NCI-H128 (cell line): ENCODE measurements around the gene ZNF428.
"Not testable (repeated sequence)": the region's sequence is repeated elsewhere in the genome, so short reads cannot be mapped to it uniquely, and the experiment has no call there.

Experiments used
- DNase-seq: peaks from one replicate; lab custom pipeline; 2025; ENCODE audit not compliant: unreplicated experiment; lab: John Stamatoyannopoulos, UW

Gene ZNF428, protein sequence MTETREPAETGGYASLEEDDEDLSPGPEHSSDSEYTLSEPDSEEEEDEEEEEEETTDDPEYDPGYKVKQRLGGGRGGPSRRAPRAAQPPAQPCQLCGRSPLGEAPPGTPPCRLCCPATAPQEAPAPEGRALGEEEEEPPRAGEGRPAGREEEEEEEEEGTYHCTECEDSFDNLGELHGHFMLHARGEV

DNA sequence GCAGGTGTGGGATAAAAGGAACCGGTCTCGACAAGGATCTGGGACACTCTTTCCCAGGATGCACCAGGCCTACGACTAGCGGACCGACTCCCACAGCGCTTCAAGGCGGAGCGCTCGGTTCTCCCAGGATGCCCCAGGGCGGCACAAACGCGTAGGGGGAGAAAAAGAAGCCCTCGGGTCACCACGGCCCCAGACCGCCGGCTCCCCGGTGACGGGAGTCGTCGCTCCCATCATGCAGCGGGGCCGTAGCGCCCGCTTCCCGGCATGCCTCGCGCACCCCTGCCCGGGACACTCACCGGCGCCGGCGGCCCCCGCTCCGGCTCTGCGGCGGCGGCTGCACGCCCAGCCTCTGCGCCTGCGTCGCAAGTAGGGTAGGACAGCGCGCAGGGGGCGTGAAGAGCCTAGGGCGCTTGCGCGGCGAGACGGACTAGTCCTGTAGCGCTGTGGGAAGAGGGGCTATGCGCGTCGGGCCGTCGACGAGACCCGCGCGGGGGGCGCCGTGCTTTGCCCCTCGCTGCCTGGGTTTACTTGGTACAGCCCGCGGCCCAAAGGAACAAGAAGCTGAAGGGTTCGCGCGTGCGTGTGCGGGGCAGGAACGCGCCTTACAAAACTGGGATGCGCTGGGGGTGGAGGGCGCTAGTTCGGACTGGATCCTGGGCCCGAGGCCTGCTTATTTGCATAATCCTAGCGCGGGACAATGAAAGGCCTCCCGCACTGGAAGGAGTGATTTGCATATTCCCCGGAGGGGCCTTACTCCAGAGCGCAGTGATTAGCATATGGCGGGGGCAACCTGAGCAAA, at the start of gene ZNF428:
Gene ZNF428 (minus strand): TSS at position 368 of the 799 bp plus-strand sequence. CDS start 5,325 bp downstream, outside the sequence.
- peak; percentile 76 for DNase-seq

DNA sequence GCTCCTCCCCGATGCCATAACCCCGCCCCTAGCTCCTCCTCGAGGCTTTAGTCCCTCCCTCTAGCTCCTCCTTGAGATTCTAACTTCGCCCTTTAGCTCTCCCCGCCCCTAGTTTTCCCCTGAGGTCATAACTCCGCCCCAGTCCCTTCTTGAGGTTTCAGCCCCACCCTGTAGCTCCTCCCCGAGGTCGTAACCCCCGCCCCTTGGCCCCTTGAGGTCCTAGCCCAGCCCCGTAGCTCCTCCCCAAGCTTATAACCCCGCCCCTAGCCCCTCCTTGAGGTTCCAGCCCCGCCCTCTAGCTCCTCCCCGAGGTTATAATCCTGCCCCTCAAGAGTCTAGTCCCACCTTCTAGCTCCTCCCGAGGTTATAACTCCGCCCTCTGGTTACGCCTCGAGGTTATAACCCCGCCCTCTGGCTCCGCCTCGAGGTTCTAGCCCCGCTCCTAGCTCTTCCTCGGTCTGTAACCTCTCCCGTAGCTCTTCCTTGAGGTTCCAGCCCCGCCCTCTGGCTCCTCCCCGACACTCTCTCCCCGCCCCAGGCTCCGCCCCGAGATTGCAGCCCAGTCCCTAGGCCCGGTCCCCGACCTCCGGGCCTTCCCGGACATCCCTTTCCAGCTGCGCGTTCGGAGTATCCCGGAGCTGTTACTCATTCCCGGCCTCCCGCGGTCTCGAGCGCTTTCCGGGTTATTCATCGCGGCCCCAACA, 49.1 kb upstream of the ZNF428 start:
- DNase-seq = peak; percentile 92

DNA sequence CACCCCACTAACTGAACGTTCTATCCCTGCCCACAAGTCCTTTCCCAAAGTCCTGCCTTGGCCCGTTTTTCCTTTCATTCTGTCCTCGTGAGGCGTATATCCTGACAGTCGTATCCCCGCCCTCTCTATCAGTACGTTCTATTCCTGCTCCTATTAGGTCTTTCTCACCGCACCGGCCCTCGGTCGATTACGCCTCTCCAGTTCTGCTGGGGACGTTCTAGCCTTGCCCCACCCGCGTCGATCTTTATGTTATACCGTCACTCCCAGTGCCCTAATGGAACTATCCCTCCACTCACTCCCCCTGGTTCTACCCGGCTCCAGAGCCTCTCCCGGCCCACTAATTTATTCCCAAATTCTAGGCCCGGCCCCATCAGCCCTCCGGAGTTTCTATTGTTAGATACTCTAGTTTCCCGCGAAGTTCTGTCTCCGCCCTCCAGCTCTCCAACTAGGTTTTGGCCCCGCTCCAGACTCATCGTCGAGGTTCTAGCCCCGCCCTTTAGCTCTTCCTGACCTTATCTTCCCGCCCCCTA, 48.5 kb upstream of the ZNF428 start:
- peak; percentile 95 for DNase-seq

DNA sequence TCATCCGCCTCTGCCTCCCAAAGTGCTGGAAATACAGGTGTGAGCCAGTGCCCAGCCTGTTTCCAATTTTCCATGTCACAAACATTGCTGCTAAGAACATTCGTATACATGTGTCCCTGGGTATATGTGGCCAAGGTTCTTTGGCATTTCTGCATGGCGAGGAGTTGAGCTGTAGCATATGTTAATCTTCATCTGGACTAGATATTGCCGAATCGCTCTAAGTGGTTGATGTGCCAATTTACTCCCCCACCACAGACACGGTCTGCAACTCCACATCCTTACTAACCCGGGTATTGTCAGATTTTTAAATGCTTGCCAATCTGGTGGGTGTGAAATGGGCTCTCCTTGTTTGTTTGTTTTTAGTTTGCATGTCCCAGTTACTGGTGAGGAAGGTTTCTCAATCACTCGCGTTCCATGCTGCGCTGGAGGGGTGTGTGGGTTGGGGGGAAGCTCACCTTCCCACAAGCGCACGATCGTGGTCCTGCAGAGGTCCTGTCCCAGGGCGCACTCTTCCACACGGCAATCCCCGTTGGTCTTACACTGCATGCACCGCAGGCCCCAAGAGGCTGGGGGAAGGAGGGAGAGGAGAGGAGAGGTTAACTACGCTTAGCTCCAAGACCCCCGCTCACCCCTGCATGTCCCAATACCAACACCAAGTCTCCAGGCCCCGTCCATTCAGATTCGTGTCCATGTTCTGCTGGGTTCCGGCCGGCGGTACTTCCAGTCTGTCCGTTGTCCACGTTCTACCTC, 47.9 kb upstream of the ZNF428 start:
- DNase-seq = no peak

DNA sequence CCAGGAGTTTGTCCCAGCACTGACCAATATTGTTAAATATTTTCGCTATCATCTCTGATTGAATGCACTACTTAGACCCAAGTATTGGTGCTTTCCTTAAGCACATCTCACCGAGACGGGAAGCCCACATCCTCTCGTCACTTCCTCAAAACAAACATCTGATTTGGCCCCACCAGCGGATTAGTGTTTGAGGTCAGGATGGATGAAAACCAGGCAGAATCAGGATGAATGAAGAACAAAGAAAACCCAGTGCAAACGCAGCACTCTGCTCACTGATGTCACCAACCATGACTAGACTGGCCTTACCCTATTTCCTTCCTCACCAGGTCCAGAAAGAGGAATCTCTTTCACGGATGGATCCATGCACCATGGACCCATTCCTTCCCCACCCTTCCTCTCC, 44.6 kb upstream of the ZNF428 start:
- DNase-seq = no peak

DNA sequence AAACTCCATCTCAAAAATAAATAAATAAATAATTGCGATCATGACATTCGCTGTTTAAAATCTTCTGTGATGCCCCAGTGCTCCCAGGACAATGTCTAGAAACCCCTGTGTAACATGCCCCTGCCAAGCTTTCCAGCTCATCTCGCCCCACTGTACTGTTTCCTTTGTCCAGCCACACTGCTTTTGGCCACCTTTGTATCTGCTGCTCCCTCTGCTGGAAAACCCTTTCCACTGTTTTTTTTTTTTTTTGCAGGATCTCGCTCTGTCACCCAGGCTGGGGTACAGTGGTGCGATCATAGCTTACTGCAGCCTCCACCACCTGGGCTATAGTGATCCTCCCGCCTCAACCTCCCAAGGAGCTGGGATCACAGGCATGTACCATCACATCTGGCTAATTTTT, 43.1 kb upstream of the ZNF428 start:
- DNase-seq = no peak

DNA sequence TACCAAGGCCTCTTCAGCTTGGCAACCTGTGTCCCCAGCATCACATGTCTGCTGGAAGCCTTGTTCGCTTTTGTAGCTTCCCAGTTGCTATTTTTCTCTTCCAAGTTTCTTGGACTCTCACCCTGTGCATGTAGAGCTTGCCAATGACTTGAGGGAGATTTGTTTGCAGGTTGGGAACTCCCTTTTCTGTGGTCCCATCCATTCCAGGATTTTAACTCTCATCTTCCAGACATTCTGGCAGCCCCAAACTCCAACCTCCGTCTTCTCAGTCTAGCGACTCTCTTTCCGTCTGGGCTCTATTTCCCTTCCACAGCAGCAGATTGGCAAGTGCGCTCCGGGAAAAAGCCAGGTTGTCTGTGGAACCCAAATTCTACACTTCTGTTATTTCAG, 41.5 kb upstream of the ZNF428 start:
- no peak for DNase-seq

DNA sequence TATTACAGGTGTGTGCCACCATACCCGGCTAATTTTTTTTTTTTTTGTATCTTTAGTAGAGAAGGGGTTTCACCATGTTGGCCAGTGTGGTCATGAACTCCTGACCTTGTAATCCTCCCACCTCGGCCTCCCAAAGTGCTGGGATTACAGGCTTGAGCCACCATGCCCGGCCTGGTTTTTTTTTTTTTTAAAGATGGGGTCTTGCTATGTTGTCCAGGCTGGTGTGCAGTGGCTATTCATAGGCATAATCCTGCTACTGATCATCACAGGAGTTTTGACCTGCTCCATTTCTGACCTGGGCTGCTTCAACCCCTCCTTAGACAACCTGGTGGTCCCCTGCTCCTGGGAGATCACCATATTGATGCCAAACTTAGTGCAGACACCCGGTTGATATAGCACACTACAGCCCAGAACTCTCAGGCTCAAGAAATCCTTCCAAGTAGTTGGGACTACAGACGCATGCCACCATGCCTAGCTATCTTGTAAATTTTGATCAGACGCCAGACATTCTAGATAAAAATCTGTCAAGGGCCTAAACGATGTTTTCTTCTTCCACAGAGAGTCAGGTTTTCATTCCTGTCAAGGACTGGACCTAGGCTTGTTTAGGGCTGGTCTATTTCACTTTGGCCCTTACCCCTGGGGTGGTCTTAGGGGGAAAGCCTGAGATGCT, 41.0 kb upstream of the ZNF428 start:
- no peak for DNase-seq

DNA sequence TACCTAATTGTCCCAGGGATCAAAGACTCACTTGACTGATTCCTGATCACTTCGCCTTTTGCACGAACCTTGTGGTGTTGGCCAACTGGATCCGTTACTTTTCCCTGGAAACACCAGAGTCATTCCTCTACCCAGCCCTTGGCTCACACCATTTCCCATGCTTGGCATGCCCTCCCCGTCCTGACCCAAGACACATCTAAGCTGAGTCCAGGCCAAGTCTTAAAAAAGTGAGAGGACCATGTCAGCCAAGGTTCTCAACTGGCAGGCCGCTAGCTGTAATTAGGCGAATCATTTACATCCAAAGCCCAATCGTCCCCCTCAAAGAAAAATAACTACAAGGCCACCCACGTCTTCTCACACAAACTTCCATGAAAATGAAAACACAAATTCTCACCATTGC, 39.1 kb upstream of the ZNF428 start:
- DNase-seq = no peak

DNA sequence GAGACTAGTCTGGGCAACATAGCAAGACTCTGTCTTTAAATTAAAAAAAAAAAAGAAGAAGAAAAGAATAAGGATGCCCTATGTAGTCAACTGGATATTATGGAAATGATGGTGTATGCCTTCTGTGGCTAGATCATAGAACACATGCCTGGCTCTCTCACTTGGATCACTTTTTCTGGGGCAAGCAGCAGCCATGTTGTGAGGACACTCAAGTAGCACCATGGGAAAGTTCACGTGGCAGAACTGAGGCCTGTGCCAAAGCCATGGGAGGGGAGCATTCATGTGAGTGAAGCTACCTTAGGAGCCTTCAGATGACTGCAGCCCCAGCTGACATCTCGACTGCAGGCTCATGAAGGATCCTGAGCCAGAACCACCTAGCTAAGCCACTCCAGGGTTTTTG, 38.6 kb upstream of the ZNF428 start:
- DNase-seq = no peak

DNA sequence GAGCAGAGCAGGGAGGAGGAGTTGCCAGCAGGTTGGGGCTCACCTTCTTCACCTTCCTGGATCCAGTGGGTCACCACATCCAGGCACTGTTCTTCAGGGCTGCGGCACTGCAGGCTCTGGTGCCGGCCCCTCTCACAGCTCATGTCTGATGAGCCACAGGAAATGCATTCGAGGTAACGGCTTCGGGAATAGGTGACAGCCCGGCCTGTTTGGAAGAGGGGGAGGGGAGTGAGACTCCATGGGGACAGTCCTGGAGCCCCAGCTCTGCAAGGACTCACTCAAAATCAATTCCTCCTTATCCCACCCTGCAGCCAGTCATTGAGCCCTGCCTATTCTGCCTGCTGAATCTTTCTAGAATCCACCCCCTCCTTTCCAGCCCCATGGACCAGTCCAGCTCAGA, 37.0 kb upstream of the ZNF428 start:
- DNase-seq = no peak

DNA sequence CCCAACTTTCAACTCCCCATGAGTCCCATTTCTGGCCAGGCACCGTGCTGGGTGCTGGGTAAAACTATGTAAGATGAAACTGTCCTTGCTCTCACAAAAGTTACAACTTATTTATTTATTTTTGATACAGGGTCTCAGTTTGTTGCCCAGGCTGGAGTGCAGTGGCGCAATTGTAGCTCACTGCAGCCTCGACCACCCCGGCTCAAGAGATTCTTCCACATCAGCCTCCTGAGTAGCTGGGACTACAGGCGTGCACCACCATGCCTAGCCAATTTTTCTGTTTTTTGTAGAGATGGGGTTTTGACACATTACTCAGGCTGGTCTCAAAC, 33.1 kb upstream of the ZNF428 start:
- DNase-seq = no peak

DNA sequence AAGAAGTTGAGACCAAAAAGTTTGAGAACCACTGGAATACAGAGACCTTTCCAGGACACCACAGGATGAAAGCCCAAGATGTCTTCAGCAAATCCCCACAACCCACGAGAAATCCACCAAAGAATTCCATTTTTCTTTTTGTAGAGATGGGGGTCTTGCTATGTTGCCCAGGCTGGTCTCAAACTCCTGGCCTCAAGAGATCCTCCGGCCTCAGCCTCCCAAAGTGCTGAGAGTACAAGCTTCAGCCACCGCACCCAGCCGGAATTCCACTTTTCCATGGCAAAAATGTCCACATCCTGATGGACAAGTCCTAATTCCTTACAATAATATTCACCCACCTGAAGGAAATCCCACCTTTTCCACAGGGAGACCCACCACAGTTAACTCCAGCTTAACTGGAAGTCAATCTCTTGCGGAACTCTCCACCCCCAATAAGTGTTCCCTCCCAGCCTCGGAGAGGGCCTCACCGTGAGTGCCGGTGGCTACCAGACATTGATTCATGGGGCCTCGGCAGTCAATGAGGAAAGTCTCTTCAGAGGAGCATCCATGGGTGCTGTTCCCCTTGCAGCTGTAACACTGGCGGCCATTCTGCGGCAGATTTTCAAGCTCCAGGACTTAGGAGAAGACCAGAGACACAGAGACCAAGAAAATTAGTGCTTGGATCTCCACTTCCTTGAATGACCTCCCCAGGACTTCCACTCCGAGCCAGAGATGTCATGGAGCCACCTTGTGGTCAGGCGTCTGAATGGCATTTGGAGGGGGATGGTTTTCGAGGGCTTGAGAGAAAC, 32.5 kb upstream of the ZNF428 start:
- DNase-seq = peak; percentile 5

DNA sequence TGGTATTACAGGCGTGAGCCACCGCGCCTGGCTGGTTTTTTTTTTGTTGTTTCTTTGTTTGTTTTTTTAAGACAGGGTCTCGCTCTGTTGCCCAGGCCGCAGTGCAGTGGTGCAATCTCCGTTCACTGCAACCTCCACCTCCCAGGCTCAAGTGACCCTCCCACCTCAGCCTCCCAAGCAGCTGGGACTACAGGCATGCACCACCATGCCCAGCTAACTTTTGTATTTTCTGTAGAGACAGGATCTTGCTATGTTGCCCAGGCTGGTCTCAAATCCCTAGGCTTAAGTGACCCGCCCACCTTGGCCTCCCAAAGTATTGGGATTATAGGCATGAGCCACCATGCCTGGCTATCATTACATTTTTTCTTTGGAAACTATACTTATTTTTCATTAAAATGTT, 30.8 kb upstream of the ZNF428 start:
- not testable (repeated sequence) for DNase-seq

DNA sequence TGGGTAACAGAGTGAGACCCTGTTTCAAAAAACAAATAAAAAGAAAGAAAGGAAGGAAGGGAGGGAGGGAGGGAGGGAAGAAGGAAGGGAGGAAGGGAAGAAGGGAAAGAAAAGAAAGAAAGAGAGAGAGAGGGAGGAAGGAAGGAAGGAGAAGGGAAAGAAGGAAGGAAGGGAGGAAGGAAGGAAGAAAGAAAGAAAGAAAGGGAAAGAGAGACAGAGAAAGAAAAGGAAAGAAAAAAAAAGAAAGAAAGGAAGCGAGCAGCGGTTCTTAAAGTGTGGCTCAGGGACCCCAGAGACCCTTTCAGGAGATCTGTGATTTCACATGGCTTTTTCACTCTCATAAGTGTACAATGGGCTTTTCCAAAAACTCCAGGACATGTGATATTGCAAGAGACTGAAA, 30.1 kb upstream of the ZNF428 start:
- no peak for DNase-seq

DNA sequence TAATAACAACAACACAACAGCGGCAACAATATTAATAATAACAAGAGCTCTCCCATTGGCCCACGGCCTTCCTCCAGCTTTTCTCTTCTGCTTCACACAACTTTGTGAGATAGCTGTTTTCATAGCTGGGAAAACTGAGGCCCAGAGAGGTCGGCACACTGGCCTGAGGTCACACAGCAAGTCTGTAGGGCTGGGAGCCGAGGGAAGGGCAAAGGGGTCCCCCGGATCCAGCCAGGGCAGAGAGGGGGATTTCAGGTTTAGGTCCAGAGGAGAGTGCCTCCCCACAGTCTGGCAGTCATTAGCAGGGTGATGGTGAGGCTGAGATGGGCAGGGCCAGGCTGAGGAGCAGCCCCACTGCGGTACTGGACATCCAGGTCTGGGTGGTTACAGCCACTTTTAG, 29.2 kb upstream of the ZNF428 start:
- no peak for DNase-seq

DNA sequence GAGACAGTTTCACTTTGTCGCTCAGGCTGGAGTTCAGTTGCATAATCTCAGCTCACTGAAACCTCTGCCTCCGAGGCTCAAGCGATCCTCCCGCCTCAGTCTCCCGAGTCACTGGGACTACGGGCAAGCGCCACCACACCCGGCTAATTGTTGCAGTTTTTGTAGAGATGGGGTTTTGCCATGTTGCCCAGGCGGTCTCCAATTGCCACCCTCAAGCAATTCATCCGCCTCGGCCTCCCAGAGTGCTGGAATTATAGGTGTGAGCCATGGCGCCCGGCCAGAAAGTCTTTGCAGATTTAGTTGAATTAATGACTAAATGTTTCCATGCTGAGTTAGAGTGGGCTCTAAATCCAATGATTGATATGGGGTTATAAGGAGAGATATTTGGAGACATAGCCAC, 24.8 kb upstream of the ZNF428 start:
- no peak for DNase-seq

DNA sequence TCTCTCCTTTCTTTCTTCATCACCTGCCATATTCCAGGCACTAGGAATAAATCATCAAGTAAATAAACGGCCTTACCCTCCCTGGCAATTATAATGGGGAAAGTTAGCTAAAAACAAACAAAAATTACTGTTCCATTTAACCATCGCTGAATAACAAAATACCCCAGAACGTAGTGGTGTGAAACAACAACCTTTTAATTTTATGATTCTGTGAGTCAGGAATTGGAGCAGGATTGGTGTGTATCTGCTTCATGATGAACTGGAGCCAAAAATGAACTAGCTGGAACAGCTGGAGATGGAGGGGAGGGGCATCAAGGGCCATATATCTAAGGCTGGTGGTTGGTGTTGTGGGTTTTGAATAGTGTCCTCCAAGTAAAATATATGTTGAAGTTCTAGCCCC, 23.9 kb upstream of the ZNF428 start:
- DNase-seq = no peak

DNA sequence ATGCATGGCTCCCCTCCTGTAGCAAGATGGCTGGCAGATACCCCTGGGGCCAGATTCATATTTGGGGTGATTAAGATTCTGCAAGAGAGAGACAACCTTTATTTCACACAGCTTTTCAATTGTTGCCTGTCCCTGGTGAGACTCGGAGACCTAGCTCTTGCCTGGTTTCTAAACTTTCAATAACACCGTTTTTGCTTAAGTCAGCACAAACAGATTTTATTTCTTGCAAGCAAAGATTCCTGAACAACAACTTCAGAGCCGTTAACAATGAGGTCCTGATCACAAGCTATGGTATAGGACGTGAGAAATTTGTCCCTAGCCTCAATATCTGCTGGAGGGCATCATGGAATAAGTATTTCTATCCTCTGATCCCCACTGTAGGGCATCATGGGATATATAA, 23.1 kb upstream of the ZNF428 start:
- DNase-seq = no peak

DNA sequence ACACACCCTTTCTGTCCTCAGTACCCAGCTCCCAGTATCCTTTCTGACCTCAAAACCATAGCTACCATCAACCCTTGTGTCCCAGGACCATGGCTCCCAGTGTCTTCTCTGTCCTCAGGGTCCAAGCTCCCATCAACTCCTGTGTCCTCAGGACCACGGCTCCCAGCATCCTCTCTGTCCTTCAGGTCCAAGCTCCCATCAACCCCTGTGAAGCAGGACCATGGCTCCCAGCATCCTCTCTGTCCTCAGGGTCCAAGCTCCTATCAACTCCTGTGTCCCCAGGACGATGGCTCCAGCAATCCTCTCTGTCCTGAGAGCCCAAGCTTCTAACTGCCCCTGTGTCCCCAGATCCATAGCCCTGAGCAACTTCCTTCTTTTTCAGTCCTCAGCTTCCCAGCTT, 21.9 kb upstream of the ZNF428 start:
- DNase-seq = no peak
